NCI-H187 treated with DMSO at 0.1 percent for 48 hours (cell line): ENCODE measurements around the gene PALS1.

ENCODE experiments used
- DNase-seq: peaks from one replicate; lab custom pipeline; 2025; lab: John Stamatoyannopoulos, UW

Gene PALS1

DNA sequence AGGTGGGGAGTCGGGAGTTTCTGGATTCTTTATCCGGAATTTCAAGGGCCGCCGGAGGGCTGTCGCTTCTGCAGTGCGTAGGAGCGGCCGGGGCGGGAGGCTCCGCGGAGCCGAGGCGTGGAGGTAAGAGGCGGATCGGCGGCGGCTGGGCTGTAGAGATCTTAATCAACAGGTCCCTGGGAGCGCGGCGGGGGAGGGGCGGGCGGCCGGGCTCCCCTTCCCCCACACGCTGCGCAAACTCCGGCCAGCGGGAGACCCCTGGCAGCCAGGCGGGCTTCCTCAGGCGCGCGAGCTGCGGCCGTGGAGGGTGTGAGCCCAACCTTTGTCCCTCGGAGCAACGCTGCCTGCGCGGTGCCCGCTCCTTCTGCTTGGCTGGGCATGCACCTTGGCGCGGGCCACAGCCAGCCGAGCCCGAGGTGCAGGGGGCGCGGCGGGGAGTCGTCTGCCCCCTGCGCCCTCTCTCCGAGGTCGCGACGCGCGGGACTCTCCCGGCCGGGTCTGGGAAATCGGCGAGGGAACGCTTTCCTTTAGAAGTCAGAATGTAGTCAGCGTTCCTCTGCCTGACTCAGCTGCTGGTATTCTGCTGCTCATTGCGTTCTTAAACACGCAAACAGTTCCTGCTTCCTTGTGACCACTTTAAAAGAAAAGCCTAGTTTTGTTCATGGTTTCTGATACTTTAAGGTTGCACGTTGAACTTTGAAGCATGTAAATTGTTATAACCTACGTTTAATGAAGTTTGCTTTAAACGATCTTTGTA lies at the start of gene PALS1:
PALS1 (plus strand) TSS at position 25 of the 757 bp plus-strand sequence. CDS start 37,736 bp downstream, outside the sequence.
- DNase-seq = no peak

DNA sequence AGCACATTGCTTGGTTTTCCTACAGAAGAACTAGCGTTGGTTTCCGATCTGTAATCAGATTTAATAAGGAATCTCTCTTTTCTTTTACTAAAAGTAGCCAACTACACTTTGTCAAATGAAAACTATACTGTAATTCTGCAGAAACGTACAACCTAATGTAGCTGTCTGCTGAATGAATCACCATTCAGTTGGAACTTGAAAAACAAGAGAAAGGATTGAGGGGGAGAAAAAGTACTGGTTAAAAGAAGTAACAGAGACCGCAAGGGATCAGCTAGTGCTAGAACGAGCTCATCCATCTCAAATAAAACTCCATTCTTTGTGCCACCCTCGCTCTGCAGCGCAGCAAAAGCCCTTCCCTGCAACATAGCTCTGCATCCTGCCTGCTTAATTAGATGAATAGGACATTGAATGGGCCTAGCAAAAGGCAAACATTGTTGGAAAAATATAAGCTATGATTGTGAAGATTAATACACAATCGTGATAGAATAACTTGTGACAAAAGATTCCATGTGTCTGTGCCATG lies 49.4 kb upstream of the PALS1 start:
- no peak for DNase-seq

DNA sequence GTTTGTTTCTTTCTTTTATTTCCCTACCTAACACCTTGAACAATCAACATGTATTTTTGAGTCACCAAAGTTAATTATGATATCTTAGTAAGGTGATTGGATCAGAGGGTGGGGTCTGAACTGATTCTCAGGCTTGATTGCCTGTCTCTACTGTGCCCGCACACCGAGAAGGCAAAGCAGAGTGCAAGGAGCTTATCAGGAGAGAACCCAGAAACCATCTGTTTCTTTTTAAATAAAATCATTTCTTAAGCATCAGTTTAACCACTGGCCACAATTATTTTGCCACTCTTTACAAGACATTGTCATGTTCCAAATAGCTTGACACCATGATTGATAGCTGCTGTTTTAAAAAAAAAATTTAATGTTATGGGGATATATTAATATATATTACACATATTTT lies 48.9 kb upstream of the PALS1 start:
- DNase-seq = no peak

DNA sequence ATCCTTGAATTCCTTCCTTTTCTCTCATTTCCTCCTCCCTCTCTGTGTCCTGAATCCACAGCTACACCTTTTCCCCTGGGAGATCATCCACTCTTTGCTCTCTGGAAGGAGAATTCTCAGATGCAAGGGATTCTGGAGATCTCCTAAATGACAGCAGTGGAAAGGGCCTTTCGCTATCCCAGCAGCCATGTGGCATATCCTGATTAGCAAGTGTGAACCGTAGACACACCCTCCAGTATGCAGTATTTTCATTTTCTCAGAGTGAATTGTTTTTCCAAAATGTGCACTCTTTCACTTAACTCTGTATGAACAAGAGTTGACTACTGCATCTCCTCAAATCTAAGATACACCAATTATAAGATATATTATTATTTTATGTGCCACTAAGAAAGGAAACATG lies 46.0 kb upstream of the PALS1 start:
- no peak for DNase-seq

- DNase-seq = no peak
Observed at GRCh38 chr14:67199016-67199415, 42.2 kb upstream of the PALS1 start.

- DNase-seq = no peak
Observed at GRCh38 chr14:67207810-67208209, 33.4 kb upstream of the PALS1 start.

DNA sequence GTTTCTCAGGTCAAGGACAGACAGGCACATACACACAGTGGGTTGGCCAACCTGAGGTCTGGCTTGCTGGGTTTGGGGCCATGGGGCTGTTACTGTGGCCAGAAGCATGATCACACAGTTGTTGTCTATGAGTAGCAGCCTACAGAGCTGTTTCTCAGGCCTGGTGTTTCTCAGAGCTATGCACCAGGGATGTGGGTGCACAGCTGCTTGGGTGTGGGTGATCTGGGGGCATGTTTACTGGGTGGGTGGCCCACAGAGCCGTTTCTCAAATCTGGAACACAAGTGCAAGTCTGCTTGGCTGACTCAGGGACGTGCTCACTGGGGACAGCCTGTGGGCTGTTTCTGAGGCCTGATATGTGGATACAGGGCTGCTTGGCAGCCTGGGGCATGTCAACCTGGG lies 23.1 kb upstream of the PALS1 start:
- no peak for DNase-seq

GRCh38 chr14:67221248-67221981 lies 19.8 kb upstream of the PALS1 start:
- no peak for DNase-seq

DNA sequence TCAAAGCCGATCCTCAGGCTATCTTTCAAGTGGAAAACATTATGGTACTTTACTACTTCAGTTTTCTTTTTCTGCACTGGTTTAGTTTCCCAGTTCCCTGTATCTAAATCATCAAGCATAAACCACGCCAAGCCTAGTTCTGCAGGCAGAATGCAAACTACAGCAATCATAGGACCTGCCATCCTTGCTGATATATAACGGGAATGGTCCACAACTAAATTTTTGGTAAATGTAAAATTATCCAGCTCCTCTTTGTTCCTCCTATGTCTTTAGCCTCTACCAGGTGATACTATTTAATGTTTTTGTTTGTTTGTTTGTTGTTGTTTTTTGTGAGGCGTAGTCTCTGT lies 19.3 kb upstream of the PALS1 start:
- DNase-seq = no peak

DNA sequence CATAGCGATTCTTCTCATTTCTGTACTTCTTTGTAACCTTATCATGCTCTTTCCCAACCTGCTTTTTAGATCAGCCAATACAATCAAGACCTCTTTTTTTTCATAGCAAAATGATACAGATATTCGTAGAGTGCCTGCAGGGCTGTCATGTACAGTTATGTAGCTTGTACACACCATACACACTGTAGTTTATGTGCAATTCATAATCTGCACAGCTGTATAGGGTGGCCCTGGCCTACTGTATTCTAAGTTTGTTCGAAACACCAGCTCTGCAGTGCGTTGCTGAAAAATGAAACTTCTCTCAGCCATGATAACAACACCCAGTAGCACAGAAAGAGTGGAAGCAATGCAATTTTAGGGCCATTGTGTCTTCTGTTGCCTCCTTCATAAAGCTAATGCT lies 15.7 kb upstream of the PALS1 start:
- no peak for DNase-seq

- DNase-seq = no peak
Observed at GRCh38 chr14:67228325-67228984, 12.8 kb upstream of the PALS1 start.

DNA sequence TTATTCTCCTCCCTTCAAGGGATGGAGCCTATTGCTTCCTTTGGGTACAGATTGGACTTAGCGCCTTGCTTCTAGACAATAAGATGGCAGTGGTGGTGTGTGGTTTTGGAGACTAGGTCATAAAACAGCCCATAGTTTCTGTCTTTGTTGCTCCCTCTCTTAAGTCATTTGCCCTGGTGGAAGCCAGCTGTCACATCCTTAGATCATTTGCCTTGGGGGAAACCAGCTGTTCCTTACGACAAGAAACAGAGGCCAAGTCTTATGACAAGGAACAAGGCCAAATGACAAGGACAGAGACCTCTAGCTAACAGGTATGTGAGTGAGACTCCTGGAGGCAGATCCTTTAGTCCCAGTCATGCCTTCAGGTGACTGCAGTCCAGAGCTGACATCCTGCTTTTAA lies 9.2 kb upstream of the PALS1 start:
- no peak for DNase-seq

DNA sequence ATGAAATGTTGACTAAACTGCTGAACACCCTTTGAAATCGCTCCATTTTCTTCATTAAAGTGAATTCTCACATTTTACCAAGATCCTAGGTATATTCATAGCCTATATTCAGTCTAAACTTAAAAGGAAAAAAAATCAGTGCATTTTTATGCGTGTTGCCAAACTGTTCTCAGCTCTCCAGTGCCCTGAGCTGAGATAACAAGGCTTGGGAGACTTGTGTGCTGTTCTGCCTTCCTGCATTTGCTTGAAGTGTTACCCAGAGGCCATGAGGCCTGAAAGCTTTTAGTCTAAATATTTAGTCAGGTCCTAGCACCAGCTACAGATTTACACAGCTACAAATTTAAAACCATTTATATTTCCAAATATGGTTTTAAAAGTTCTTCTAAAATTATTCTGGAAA lies 8.6 kb upstream of the PALS1 start:
- DNase-seq = no peak

DNA sequence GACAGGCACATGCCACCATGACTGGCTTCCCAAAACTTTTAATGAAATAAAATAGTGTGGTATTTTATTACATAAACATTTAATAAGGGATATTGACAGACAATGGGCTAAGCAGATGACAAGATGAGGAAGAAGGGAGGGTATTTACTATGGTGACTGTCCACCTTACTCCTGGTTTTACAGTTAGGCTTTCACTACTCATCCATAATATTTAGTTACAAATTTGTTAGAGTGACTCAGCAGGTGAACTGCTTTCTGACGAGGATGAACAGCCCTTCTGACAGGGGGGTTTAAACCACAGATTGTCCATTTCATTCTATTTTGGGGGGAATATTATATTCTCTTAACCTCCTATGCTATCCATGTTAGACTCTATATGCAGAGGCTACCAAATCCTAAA lies 3.6 kb upstream of the PALS1 start:
- no peak for DNase-seq

DNA sequence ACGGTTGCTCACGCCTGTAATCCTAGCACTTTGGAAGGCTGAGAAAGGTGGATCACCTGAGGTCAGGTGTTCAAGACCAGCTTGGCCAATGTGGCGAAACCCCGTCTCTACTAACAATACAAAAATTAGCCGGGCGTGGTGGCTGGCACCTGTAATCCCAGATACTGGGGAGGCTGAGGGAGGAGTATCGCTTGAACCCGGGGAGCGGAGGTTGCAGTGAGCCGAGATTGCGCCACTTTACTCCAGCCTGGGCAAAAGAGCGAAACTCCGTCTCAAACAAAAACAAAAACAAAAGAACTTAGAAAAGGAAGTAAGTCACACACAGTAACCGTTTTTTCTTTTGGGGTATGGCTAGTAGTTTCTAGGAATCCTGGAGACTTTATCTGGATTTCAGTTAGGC lies 1.7 kb upstream of the PALS1 start:
- DNase-seq = no peak

- no peak for DNase-seq
Observed at GRCh38 chr14:67240168-67240932, 885 bp upstream of the PALS1 start.

DNA sequence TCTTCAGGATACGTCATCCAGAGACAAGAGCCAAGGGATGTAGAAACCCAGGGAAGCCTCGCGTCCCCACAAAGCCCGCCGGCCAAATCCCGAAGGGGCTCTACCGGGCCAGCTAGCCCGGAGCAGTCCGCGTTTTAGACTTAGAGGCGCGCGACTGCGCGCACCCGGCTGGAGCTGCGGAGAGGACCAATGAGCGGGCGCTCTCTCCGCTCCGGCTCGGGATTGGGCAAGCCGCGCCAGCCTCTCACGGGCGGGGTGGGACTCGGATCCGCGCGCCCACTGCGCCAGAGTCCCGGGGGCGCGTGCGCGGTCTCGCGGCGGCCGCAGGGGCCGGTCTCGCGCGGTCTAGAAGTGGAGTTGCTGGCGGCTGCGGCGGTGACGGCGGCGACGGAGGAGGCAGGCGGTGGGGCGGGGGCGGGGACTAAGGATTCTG lies 241 bp upstream of the PALS1 start:
- DNase-seq = peak; percentile 74

GRCh38 chr14:67242168-67242420 lies 859 bp downstream of the PALS1 start:
- no peak for DNase-seq

DNA sequence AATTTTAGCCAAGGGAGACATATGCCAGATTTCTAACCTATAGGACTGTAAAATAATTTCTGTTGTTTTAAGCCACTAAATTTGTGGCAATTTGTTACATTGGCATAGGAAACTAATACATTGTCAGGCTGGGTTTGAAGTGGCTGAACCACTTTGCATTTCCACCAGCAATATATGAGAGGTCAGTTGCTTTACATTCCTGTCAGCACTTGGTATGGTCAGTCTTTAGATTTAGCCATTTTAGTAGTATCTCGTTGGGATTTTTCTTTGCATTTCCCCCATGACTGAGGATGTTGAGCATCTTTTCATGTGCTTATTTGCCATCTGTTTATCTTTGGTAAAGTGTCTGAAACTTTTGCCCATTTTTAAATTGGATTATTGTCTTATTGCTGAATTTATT lies 3.9 kb downstream of the PALS1 start:
- DNase-seq = no peak

DNA sequence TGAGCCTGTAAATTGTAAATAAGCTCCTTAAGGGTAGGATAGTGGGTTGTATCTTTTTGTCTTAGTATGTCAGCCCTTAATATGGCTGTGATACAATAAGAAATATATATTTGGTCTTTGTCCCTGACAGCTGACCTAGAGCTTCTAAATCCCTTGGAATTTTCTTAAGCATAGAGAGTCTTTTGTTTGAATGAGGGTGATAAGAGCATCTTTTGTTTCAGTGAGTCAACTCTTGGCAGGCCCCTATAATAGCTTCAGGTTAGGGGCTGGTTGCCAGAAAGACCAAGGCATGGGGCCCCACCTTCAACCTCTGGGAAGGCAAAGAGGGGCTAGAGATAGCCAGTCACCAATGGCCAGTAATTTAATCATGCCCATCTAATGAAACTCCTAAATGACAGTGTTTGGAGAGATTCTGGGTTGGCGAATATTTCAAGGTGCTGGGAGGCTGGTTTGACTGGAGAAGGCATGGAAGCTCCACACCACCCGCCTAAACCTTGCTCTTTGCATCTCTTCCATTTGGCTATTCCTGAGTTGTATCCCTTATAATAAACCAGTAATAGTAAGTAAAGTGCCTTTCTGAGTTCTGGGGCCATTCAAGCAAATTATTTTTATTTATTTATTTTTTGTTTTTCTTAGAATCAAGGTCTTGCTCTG lies 10.5 kb downstream of the PALS1 start:
- no peak for DNase-seq

GRCh38 chr14:67253076-67253635 lies 11.9 kb downstream of the PALS1 start:
- no peak for DNase-seq

DNA sequence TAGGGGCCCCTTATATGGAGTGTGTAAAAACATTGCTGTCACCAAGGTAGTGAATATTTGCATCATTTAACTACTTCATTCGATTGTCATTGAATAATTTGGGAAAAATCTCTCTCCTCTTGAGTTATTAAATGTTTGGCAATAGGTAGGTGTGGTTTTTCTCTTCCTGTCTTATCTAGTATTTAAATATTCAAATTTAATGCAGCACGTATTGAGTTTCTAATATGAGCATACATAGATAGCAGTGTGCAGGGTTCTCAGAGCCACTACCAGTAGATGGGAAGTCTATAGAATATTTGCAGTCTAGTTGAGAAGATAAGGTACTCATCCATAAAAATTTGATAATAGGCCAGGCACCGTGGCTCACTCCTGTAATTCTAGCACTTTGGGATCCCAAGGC lies 16.7 kb downstream of the PALS1 start:
- no peak for DNase-seq
